ENCODE data around the gene BICDL2.

- TF ChIP-seq CTCF (IDR thresholded peaks at IDR 0.05) (no peak), POLR2A (IDR thresholded peaks at IDR 0.05) (no peak)
These were observed 23.8 kb downstream of the BICDL2 start, which contains the start of gene CLDN9 for GRCh38 chr16:3012828-3013420.
